OCI-LY1 (cell line): ENCODE results near the gene NDUFB11.

Experiments
- H2AFZ ChIP-seq: fragments of 200-600 bp; sonication (generic), shearing (Covaris generic); 2 replicates; pipeline ENCODE4 v1.6.0; 2014; ENCODE audit warnings: antibody characterized with exemption, mild to moderate bottlenecking, low read length
- H3F3A ChIP-seq: fragments of 200-600 bp; sonication (generic), shearing (Covaris generic); 2 replicates; pipeline ENCODE4 v1.6.0; 2014; ENCODE audit warnings: mild to moderate bottlenecking, antibody characterized with exemption, low read length, moderate library complexity; ENCODE audit not compliant: insufficient read depth
- H3K27ac ChIP-seq: fragments of 200-600 bp; sonication (generic); 2 replicates; pipeline ENCODE4 v1.5.1; 2014; ENCODE audit warnings: low read length, mixed run types, mild to moderate bottlenecking, low read depth; ENCODE audit not compliant: poor library complexity, severe bottlenecking
- H3K27me3 ChIP-seq: fragments of 200-600 bp; sonication (generic); 2 replicates; pipeline ENCODE4 v1.6.0; 2014; ENCODE audit warnings: antibody characterized with exemption, mild to moderate bottlenecking, low read length, moderate library complexity; ENCODE audit not compliant: insufficient read depth
- H3K36me3 ChIP-seq: fragments of 200-600 bp; sonication (generic); 2 replicates; pipeline ENCODE4 v1.6.1; 2014; ENCODE audit warnings: mild to moderate bottlenecking, antibody characterized with exemption, low read length, moderate library complexity, mixed read lengths; ENCODE audit not compliant: insufficient read depth
- H3K4me1 ChIP-seq: fragments of 200-600 bp; sonication (generic); 2 replicates; pipeline ENCODE4 v1.5.1; 2014; ENCODE audit warnings: mild to moderate bottlenecking, low read length, moderate library complexity; ENCODE audit not compliant: insufficient read depth, severe bottlenecking
- H3K4me2 ChIP-seq: fragments of 200-600 bp; sonication (generic), shearing (Covaris generic); 2 replicates; pipeline ENCODE4 v1.6.1; 2014; ENCODE audit warnings: low read length
- H3K4me3 ChIP-seq: fragments of 200-600 bp; sonication (generic); 2 replicates; pipeline ENCODE4 v1.5.1; 2014; ENCODE audit warnings: low read length, low read depth, mild to moderate bottlenecking, mixed read lengths; ENCODE audit not compliant: poor library complexity, severe bottlenecking
- H3K79me2 ChIP-seq: fragments of 200-600 bp; shearing (Covaris generic); 2 replicates; pipeline ENCODE4 v1.6.1; 2016; ENCODE audit warnings: mixed run types, low read length, mixed read lengths; ENCODE audit not compliant: insufficient read depth
- H3K9ac ChIP-seq: fragments of 200-600 bp; sonication (generic), shearing (Covaris generic); 2 replicates; pipeline ENCODE4 v1.6.1; 2014; ENCODE audit warnings: mild to moderate bottlenecking, low read length, mixed read lengths
- H3K9me2 ChIP-seq: fragments of 200-600 bp; sonication (generic), shearing (Covaris generic); 2 replicates; pipeline ENCODE4 v1.6.1; 2014; ENCODE audit warnings: low read depth, mild to moderate bottlenecking, low read length, mixed read lengths
- H3K9me3 ChIP-seq: fragments of 200-600 bp; shearing (Covaris generic); 2 replicates; pipeline ENCODE4 v1.6.1; 2014; ENCODE audit warnings: low read length, mixed read lengths
- H4K20me1 ChIP-seq: fragments of 200-600 bp; sonication (generic), shearing (Covaris generic); 2 replicates; pipeline ENCODE4 v1.6.0; 2016; ENCODE audit warnings: mild to moderate bottlenecking, low read length; ENCODE audit not compliant: insufficient read depth
- CTCF ChIP-seq: fragments of 200-600 bp; sonication (generic), shearing (Covaris generic); IDR thresholded peaks from 2 replicates; pipeline ENCODE4 v1.5.1; 2017; ENCODE audit warnings: mild to moderate bottlenecking, antibody characterized with exemption, low read length, moderate library complexity, mixed read lengths
- EZH2 ChIP-seq: fragments of 200-600 bp; sonication (generic), shearing (Covaris generic); IDR thresholded peaks from 2 replicates; pipeline ENCODE4 v1.8.0; 2017; ENCODE audit warnings: borderline replicate concordance, mixed run types, mild to moderate bottlenecking, antibody characterized with exemption, low read length, moderate library complexity, mixed read lengths

The NDUFB11 gene

GRCh38 chrX:47168495-47169073, 24.1 kb upstream of the NDUFB11 start:
- H3K79me2 ChIP-seq: no peaks in the 10 kb centered on the region
- H3K9ac ChIP-seq: no peak overlapping the region
- no peaks in the 10 kb centered on the region for H3K27me3 ChIP-seq
- H3K27ac ChIP-seq: no peak overlapping the region
- no peaks in the 10 kb centered on the region for H3K9me3 ChIP-seq
- no peak for TF ChIP-seq CTCF
- TF ChIP-seq EZH2: no peak
- H3K4me3 ChIP-seq: no peak overlapping the region
- no peaks in the 10 kb centered on the region for H3K9me2 ChIP-seq
- no peak overlapping the region for H3K4me2 ChIP-seq
- no peaks in the 10 kb centered on the region for H3K4me1 ChIP-seq
- H3F3A ChIP-seq: no peaks in the 10 kb centered on the region
- no peak overlapping the region for H2AFZ ChIP-seq
- no peaks in the 10 kb centered on the region for H4K20me1 ChIP-seq
- H3K36me3 ChIP-seq: peaks cover 44% of the 10 kb centered on the region

GRCh38 chrX:47166126-47166525, 21.6 kb upstream of the NDUFB11 start:
- 0 out of 2 replicates have a peak, but pooled peaks cover 5% of the 10 kb centered on the region for H3K79me2 ChIP-seq
- H3K9me2 ChIP-seq: no peaks in the 10 kb centered on the region
- no peak overlapping the region for H2AFZ ChIP-seq
- no peak overlapping the region for H3K4me2 ChIP-seq
- H3K36me3 ChIP-seq: peaks cover 41% of the 10 kb centered on the region
- H3F3A ChIP-seq: no peaks in the 10 kb centered on the region
- H3K9me3 ChIP-seq: no peaks in the 10 kb centered on the region
- no peak overlapping the region for H3K27ac ChIP-seq
- no peaks in the 10 kb centered on the region for H3K4me1 ChIP-seq
- H3K27me3 ChIP-seq: no peaks in the 10 kb centered on the region
- H4K20me1 ChIP-seq: no peaks in the 10 kb centered on the region
- no peak for TF ChIP-seq CTCF
- TF ChIP-seq EZH2: no peak
- H3K4me3 ChIP-seq: no peak overlapping the region
- H3K9ac ChIP-seq: no peak overlapping the region

- Histone ChIP-seq H3K9me3 (no peaks in the 10 kb centered on the region), H3K27me3 (no peaks in the 10 kb centered on the region), H3K9me2 (no peaks in the 10 kb centered on the region), H2AFZ (no peak overlapping the region), H3F3A (no peaks in the 10 kb centered on the region), H3K4me3 (no peak overlapping the region), H3K4me1 (no peaks in the 10 kb centered on the region), H3K79me2 (0 out of 2 replicates have a peak, but pooled peaks cover 12% of the 10 kb centered on the region), H3K4me2 (no peak overlapping the region), H3K27ac (no peak overlapping the region), H4K20me1 (no peaks in the 10 kb centered on the region), H3K36me3 (peaks cover 34% of the 10 kb centered on the region), H3K9ac (no peak overlapping the region)
- TF ChIP-seq EZH2 (no peak), CTCF (no peak)
Observed at GRCh38 chrX:47164420-47164819, 19.9 kb upstream of the NDUFB11 start.
